Hepatocyte (in vitro differentiated cells): ENCODE data around the gene CCDC8. TPM values are rescaled to one million over a fixed set of nuclear protein-coding genes. Genes with fewer than 3 reads are reported as not detected.

Source experiments
- DNase-seq: peaks from one replicate; pipeline ENCODE4 v3.0.0-alpha.2; 2016; ENCODE audit warnings: low spot score
- H2AFZ ChIP-seq: fragments of 200-600 bp; sonication (generic); 2 replicates; pipeline ENCODE4 v1.6.0; 2016; ENCODE audit warnings: antibody characterized with exemption, mild to moderate bottlenecking
- H3K27ac ChIP-seq: fragments of 200-600 bp; sonication (generic); 2 replicates; pipeline ENCODE4 v1.5.1; 2016; ENCODE audit warnings: mild to moderate bottlenecking
- H3K27me3 ChIP-seq: fragments of 200-600 bp; sonication (generic); 2 replicates; pipeline ENCODE4 v1.6.1; 2016
- H3K36me3 ChIP-seq: fragments of 200-600 bp; sonication (generic); replicated peaks from 2 replicates; pipeline ENCODE4 v1.5.1; 2016; ENCODE audit warnings: low read depth; ENCODE audit not compliant: insufficient read depth
- H3K4me1 ChIP-seq: fragments of 200-600 bp; sonication (generic); 2 replicates; pipeline ENCODE4 v1.5.1; 2016; ENCODE audit warnings: mild to moderate bottlenecking, moderate library complexity; ENCODE audit not compliant: insufficient read depth
- H3K4me2 ChIP-seq: fragments of 200-600 bp; sonication (generic); 2 replicates; pipeline ENCODE4 v1.6.0; 2016
- H3K4me3 ChIP-seq: fragments of 200-600 bp; sonication (generic); 2 replicates; pipeline ENCODE4 v1.5.1; 2016; ENCODE audit warnings: mild to moderate bottlenecking
- H3K79me2 ChIP-seq: fragments of 200-600 bp; sonication (generic); 2 replicates; pipeline ENCODE4 v1.6.0; 2017; ENCODE audit warnings: mild to moderate bottlenecking
- H3K9me2 ChIP-seq: fragments of 200-600 bp; sonication (generic); replicated peaks from 2 replicates; pipeline ENCODE4 v1.6.0; 2017; ENCODE audit warnings: mild to moderate bottlenecking; ENCODE audit not compliant: insufficient read depth
- H3K9me3 ChIP-seq: fragments of 200-600 bp; sonication (generic); 2 replicates; pipeline ENCODE4 v1.5.1; 2016; ENCODE audit warnings: low read depth, mild to moderate bottlenecking
- H4K20me1 ChIP-seq: fragments of 200-600 bp; sonication (generic); 2 replicates; pipeline ENCODE4 v1.6.0; 2016; ENCODE audit warnings: mild to moderate bottlenecking; ENCODE audit not compliant: insufficient read depth, poor library complexity, severe bottlenecking
- EZH2 ChIP-seq: fragments of 200-600 bp; sonication (generic); IDR thresholded peaks from 2 replicates; pipeline ENCODE4 v1.6.1; 2016; ENCODE audit warnings: antibody characterized with exemption, mild to moderate bottlenecking, borderline replicate concordance
- EZH2phosphoT487 ChIP-seq: fragments of 200-600 bp; sonication (generic); IDR thresholded peaks from one replicate; pipeline ENCODE4 v1.6.1; 2018; ENCODE audit warnings: antibody characterized with exemption, mild to moderate bottlenecking, low read depth, moderate library complexity; ENCODE audit not compliant: unreplicated experiment, severe bottlenecking
- WGBS: methylation state at CpG from one replicate; pipeline ENCODE4 v1.1.6; 2016; ENCODE audit warnings: low lambda C conversion rate; ENCODE audit errors: missing lambda C conversion rate; 5-methylcytosine and 5-hydroxymethylcytosine counted together
- polyA plus RNA-seq: library from polyadenylated mRNA; unstranded; fragments of >200 nt; fragmentation: Nextera tagmentation; extraction: Ambion mirVana; gene quantifications from 2 replicates; pipeline ENCODE4 v1.2.1, GENCODE V29; 2016
- total RNA-seq: library from RNA; depleted of rRNA; stranded (reverse); fragments of >200 nt; gene quantifications from 2 replicates; pipeline ENCODE4 v1.2.3, GENCODE V29; 2014
- TF ChIP-seq, protein P1 (sequence below): fragments of 200-600 bp; sonication (generic); IDR thresholded peaks from 2 replicates; pipeline ENCODE4 v1.5.1; 2016; ENCODE audit warnings: antibody characterized with exemption, mild to moderate bottlenecking; ENCODE audit not compliant: poor library complexity

CCDC8 gene
- total and polyA plus RNA-seq, 2 experiments from 2014 or later = 51.7 to 55.9 TPM

DNA sequence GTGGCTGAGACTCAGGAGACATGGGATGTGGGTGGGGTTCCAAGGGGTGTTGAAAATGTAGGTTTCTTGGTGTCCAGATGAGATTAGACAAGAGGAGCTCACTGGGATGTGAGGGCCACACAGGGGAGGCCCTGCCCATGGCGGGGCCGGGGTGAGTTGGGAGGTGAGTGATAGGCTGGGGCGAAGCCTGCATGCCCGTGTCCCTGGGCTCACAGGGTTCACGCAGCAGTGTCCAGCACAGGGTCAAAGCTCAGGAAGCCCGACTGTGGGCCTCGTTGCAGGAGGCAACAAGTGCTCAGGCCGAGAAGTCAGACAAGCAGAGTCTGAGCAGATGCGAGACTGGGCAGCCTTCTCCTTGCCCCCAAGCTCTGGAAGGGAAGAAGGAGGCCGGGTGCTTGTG, 27.2 kb downstream of the CCDC8 start:
- Histone ChIP-seq H3K4me3 (no peak overlapping the region), H2AFZ (no peak overlapping the region), H4K20me1 (no peaks in the 10 kb centered on the region), H3K4me1 (no peaks in the 10 kb centered on the region), H3K9me3 (no peaks in the 10 kb centered on the region), H3K36me3 (peaks cover 2% of the 10 kb centered on the region), H3K27me3 (no peaks in the 10 kb centered on the region), H3K9me2 (no peaks in the 10 kb centered on the region), H3K4me2 (no peak overlapping the region), H3K79me2 (peaks cover 4% of the 10 kb centered on the region), H3K27ac (no peak overlapping the region)
- WGBS = 87% methylated on average over 9 of the region's 10 CpGs
- TF ChIP-seq EZH2 (no peak), EZH2phosphoT487 (no peak)
- TF ChIP-seq, protein P1, sequence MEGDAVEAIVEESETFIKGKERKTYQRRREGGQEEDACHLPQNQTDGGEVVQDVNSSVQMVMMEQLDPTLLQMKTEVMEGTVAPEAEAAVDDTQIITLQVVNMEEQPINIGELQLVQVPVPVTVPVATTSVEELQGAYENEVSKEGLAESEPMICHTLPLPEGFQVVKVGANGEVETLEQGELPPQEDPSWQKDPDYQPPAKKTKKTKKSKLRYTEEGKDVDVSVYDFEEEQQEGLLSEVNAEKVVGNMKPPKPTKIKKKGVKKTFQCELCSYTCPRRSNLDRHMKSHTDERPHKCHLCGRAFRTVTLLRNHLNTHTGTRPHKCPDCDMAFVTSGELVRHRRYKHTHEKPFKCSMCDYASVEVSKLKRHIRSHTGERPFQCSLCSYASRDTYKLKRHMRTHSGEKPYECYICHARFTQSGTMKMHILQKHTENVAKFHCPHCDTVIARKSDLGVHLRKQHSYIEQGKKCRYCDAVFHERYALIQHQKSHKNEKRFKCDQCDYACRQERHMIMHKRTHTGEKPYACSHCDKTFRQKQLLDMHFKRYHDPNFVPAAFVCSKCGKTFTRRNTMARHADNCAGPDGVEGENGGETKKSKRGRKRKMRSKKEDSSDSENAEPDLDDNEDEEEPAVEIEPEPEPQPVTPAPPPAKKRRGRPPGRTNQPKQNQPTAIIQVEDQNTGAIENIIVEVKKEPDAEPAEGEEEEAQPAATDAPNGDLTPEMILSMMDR = no peak
- DNase-seq = no peak

DNA sequence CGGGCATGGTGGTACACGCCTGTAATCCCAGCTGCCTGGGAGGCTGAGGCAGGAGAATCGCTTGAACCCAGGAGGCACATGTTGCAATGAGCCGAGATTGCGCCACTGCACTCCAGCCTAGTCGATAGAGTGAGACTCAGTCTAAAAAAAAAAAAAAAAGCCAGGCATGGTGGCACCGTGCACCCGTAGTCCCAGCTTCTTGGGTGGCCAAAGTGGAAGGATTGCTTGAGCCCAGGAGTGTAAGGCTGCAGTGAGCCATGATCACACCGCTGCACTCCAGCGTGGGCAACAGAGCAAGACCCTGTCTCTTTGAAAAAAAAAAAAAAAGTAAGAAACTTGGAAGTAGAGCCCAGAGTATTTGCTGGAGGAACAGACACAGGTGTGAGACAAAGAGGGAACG, 27.7 kb downstream of the CCDC8 start:
- H4K20me1 ChIP-seq = no peaks in the 10 kb centered on the region
- TF ChIP-seq, protein P1 = no peak
- TF ChIP-seq EZH2phosphoT487 = no peak
- TF ChIP-seq EZH2 = no peak
- H3K27ac ChIP-seq = no peak overlapping the region
- H3K27me3 ChIP-seq = no peaks in the 10 kb centered on the region
- no peaks in the 10 kb centered on the region for H3K9me2 ChIP-seq
- 88% methylated on average over 11 of the region's 11 CpGs for WGBS
- no peak overlapping the region for H2AFZ ChIP-seq
- peaks cover 8% of the 10 kb centered on the region for H3K79me2 ChIP-seq
- H3K9me3 ChIP-seq = no peaks in the 10 kb centered on the region
- no peak overlapping the region for H3K4me3 ChIP-seq
- peaks cover 6% of the 10 kb centered on the region for H3K36me3 ChIP-seq
- H3K4me2 ChIP-seq = no peak overlapping the region
- DNase-seq = no peak
- no peaks in the 10 kb centered on the region for H3K4me1 ChIP-seq

DNA sequence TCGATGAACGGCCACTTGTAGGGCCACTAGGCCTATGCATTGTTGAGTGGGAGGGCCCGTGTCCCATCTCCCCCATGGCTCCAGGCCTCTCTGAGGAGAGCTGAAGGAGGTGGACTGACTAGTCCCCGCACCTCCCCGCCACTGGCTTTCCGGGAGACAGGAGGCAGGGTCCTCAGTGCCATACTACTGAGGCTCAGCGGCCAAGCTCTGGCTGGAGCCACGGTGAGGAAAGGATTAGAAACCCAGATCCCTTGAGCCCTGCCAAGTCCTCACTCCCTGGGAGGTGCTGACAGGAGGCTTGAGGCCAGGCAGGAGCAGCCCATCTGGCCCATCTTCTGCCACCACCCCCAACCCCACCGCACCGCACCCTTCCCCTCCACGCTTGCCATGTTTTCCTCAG, 29.0 kb downstream of the CCDC8 start:
- no peak for DNase-seq
- Histone ChIP-seq H3K9me2 (no peaks in the 10 kb centered on the region), H3K36me3 (peaks cover 6% of the 10 kb centered on the region), H3K27me3 (no peaks in the 10 kb centered on the region), H3K27ac (no peak overlapping the region), H3K9me3 (no peaks in the 10 kb centered on the region), H3K79me2 (peaks cover 20% of the 10 kb centered on the region), H3K4me1 (no peaks in the 10 kb centered on the region), H2AFZ (no peak overlapping the region), H3K4me3 (no peak overlapping the region), H3K4me2 (no peak overlapping the region), H4K20me1 (no peaks in the 10 kb centered on the region)
- WGBS = 92% methylated on average over 11 of the region's 11 CpGs
- TF ChIP-seq, protein P1 = no peak
- TF ChIP-seq EZH2phosphoT487 (no peak), EZH2 (no peak)

DNA sequence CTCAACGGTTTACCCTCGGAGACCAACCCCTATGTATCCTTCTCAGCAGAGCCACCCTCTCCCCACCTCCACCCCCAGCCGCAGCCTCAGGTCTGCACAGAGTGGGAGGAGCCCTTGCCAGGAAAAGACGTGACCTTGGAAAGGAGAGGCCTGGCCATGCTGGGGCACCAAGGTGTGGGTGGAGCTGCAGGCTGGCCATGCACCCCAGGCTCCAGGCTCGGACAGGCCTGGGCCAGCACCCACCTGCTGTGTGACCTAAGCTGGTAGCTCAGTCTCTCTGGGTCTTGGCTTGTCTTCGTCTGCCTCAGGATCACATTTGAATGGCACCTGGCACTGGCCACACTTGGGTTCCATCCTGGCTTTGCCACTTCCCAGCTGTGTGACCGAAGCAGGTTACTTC, 29.5 kb downstream of the CCDC8 start:
- Histone ChIP-seq H3K79me2 (peaks cover 23% of the 10 kb centered on the region), H2AFZ (no peak overlapping the region), H3K4me1 (no peaks in the 10 kb centered on the region), H3K36me3 (peaks cover 6% of the 10 kb centered on the region), H3K9me2 (no peaks in the 10 kb centered on the region), H3K4me2 (no peak overlapping the region), H4K20me1 (no peaks in the 10 kb centered on the region), H3K27ac (no peak overlapping the region), H3K9me3 (no peaks in the 10 kb centered on the region), H3K27me3 (no peaks in the 10 kb centered on the region), H3K4me3 (no peak overlapping the region)
- over 99% methylated on average over 7 of the region's 7 CpGs for WGBS
- DNase-seq = no peak
- no peak for TF ChIP-seq EZH2phosphoT487
- TF ChIP-seq, protein P1 = no peak
